CD4-positive, alpha-beta T cell treated with Interleukin-10 for 1 hour (primary cell): ENCODE results near the gene MYL6.
A peak's percentile ranks its signal among the peaks of the same experiment; 100 is the strongest.
"Not testable (repeated sequence)": the region's sequence is repeated elsewhere in the genome, so short reads cannot be mapped to it uniquely, and the experiment has no call there.

Experiments used
- DNase-seq: peaks from one replicate; pipeline ENCODE4 v3.0.0-alpha.2; 2020

Gene MYL6

DNA sequence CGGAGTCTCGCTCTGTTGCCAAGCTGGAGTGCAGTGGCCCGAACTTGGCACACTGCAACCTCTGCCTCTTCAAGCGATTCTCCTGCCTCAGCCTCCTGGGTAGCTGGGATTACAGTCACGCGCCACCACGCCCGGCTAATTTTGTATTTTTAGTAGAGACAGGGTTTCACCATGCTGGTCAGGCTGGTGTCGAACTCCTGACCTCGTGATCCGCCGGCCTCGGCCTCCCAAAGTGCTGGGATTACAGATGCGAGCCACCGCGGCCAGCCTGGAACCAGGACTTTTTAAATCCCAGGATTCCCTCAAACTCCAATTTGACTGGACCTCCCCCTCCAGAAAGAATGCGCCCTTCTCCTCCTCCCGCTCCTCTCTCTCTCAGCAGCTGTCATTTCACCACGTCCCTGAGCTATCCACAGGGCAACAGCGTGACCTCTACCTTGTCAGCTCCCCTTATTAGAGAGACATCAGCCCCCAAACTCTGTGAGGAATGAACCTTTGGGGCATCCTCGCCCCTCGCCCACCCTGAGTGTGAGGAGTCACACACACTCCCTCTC, 28.1 kb upstream of the MYL6 start:
- DNase-seq: no peak

DNA sequence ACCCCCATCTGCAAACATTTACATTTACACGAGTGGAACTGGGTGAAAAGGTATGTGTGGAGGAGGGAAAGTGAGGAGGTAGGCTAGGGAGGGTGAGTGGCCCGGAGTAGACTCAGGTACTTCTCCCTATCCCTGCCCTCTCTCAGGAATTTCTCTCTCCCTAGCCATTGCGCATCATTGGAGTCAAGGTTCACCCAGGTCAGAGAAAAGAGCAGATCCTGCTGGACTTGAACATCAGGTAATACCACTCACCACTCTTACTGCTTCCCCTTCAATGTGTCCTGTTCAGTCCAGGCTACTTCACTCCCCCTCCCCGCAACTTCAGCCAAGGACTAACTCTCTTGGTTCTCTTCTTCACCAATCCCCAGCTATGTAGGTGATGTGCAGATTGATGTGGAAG, 27.3 kb upstream of the MYL6 start:
- DNase-seq: no peak

DNA sequence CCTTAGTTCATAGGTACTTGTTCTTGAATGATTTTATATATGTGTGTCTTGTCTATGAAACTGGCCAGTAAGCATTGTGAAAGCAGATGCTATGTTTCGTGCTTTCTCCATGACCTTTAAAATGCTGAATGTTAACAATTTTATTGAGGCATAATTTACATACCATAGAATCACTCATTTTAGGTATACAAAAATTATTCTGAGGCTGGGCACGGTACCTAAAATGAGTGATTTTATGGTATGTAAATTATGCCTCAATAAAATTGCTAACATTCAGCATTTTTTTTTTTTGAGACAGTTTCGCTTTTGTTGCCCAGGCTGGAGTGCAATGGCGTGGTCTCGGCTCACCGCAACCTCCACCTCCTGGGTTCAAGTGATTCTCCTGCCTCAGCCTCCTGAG, 23.3 kb upstream of the MYL6 start:
- no peak for DNase-seq

DNA sequence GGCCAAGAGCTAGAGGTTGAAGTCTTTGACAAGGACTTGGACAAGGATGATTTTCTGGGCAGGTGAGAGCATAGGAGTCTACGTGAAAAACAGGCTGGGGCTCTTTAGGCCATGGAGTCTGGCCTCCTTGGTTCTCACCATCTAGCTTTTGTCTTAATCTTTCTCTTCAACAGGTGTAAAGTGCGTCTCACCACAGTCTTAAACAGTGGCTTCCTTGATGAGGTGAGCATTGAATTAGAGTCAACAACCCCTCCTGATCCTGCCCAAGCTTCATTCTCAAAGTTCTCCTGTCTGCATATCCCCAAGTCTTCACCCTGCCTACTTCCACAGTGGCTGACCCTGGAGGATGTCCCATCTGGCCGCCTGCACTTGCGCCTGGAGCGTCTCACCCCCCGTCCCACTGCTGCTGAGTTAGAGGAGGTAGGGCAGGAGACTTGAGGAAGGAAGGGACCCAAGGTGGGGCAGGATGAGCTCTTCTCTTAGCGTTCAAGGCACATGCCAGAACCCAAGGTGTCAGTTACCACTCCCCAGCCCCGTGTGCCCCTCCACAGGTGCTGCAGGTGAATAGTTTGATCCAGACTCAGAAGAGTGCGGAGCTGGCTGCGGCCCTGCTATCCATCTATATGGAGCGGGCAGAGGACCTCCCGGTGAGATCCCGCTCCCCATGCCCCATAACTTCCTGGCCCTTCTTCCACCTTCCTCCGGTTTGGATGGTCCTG, 20.1 kb upstream of the MYL6 start:
- DNase-seq: no peak

DNA sequence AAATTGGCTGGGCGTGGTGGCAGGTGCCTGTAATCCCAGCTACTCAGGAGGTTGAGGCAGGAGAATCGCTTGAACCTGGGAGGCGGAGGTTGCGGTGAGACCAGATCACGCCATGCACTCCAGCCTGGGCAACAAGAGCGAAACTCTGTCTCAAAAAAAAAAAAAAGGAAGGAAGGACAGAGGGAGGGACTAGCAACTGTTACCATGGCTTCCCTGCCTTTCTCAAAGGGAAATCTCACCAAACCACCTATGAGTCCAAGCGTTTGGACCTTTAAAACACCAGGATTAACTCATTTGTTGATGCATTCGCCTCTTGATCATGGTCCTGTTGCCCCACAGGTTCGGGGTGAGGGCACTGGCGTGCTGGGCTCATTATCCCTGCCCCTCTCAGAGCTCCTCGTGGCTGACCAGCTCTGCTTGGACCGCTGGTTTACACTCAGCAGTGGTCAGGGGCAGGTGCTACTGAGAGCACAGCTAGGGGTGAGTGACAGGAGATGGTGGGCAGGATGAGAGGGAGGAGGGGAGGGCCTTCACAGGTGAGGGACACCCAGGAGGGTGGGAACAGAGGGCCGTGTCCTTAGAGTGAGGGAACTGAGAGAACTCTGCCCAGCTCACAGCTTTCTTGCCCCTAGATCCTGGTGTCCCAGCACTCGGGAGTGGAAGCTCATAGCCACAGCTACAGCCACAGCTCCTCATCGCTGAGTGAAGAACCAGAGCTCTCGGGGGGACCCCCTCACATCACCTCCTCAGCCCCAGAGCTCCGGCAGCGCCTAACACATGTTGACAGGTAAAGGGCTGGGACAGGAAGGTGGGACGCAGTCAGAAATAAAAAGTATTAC, 16.0 kb upstream of the MYL6 start:
- no peak for DNase-seq

DNA sequence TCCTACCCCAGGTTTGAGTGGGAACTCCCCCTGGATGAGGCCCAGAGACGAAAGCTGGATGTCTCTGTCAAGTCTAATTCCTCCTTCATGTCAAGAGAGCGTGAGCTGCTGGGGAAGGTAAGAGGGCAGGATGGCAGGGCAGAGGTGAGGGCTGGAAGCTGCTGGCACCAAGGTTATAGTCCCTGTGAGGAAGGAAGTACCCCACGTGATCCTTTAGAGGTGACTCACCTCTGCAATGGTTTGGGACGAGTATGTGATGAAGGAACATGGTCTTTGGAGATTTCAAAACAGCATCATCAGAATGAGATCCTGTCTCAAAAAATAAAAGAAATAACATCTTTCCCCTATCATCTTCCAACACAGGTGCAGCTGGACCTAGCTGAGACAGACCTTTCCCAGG, 14.9 kb upstream of the MYL6 start:
- peak; percentile 26 for DNase-seq

DNA sequence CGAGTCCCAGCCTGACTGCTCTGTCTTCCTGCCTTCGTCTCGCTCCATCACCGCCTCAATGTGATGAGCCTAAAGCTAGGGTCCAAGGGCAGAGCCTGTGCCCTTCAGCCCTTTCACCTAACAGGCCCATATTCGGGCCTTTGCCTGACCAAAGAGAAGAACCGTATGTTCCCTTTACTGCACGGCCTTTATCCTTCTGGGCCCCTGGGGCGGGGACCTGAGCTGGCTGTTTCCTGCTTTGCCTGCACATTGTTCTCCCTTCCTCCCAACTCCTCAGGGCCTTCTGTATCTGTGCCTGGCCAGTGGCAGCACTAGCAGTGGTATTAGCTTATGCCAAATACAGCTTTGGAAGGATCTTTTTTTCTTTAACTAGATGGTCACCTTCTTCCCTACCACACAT, 14.3 kb upstream of the MYL6 start:
- DNase-seq: no peak

DNA sequence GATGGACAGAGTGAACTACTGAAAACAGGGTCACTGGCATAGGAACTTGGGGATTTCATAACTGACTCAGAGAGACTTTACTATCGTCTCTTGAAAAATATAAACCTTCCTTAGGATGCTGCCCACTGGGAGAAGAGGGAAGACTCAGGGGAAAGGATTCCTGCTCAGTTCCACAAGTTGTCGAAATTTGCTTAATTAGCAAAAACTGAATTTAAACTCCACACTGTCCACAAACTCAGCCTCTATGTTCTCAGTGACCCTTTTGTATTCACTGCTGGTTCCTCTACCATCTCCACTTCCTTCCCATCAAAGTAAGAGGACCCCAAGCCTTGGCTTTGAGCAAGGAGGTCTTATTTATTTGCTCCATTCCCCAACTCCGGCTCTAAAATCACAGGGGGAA, 12.9 kb upstream of the MYL6 start:
- no peak for DNase-seq

DNA sequence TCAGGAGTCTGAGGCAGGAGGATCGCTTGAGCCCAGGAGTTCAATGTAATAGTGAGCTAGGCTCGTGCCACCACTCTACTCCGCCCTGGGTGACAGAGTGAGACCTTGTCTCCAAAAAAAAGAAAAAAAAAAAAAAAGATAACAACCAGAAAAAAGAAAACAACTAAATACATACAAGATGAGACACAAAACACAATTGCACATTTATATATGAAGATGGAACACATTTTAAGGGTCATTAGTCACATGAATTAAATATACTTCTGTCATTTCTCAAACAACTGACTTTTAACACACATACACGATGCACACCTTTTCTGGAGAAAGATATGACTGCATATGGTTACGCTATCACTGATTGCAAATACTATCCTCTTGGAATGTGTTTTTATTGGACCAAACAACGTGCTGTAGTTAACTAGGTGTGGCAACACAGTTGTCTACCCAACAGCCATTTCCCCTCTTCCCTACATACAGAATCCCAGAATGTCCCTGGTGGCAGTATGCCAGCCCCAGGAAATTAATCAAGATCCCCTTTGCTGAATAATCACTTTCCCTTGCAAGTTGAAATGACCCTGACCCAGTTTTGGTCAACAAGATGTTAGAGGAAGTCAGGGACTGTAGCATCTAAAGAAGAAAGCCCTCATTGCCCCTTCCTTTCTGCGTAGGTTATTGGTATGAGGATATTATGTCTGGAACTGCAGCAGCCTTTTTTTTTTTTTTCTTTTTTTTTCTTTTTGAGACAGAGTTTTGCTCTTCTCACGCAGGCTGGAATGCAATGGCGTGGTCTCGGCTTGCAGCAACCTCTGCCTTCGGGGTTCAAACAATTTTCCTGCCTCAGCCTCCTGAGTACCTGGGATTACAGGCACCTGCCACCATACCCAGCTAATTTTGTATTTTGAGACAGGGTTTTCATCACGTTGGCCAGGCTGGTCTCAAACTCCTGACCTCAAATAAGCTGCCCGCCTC, 11.4 kb upstream of the MYL6 start:
- no peak for DNase-seq

DNA sequence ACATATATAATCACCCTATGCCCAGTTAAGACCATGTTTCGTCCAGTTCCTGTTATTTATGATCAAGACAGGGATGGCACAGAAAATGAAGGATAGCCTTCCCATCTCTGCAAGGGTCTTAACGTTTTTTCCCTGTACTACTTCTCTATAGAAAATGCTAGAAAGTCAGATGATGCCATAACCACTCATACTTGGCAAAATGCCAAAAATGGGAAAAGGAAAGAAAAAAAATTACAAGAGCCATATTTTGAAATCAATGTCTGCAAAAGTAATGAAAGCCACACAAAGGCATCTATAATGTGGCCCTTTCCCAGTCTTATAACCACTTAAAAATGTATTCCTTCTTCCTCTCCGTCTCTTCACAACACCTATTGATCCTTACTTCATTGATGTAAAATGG, 7.6 kb upstream of the MYL6 start:
- peak; percentile 29 for DNase-seq

DNA sequence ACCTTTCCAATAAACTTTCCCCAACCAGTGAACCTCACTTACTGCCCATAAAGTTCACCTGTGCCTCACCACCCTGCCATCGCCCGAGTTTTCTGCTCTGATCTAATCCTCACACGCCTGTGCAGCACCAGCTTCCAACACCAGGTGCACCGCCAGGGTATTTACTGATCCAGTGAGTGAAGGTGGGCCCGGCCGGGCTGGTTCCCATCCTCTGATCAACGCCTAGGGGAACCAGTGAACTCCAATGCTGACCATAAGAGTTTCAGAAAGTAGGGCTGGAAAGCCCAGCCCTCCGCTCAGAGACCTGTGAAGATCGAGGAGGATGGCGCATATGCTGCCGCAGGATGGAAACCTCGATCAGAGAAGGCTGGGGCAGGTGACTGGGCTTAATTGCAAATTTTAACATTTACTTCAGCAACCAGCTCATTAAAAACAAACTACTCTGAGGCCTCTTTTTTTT, 6.5 kb upstream of the MYL6 start:
- DNase-seq: peak; percentile 75

DNA sequence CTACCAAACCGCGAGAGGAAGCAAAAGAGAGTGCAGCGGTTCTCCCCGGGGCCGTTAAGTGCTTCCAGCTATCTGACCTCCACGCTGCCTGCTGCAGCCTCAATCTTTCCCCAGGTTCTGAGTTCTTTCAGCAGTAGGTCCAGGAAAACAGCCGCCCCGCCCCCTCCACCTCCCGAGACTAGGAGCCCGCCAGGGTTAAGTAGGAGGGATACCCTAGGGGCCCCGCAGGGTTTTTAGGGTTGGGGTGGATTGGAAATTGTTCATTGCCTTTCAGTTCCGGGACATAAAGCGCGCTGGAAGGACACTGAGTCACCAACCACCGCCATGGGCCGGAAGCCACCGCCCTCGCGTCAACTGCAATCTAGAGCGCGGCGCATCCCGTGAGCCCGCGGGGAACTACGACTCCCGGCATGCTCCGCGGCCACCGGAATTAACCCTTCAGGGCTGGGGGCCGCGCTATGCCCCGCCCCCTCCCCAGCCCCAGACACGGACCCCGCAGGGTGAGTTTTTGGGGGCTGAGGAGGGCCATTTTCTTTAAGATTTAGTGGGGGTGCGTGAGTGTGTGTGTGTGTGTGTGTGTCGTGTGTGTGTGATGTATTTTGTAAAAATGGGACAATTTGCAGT, 5.9 kb upstream of the MYL6 start, which contains the start of gene MYL6B:
MYL6B (plus strand) TSS at position 456 of the 624 bp plus-strand sequence. CDS start 1,332 bp downstream, outside the sequence.
- peak; percentile 91 for DNase-seq

DNA sequence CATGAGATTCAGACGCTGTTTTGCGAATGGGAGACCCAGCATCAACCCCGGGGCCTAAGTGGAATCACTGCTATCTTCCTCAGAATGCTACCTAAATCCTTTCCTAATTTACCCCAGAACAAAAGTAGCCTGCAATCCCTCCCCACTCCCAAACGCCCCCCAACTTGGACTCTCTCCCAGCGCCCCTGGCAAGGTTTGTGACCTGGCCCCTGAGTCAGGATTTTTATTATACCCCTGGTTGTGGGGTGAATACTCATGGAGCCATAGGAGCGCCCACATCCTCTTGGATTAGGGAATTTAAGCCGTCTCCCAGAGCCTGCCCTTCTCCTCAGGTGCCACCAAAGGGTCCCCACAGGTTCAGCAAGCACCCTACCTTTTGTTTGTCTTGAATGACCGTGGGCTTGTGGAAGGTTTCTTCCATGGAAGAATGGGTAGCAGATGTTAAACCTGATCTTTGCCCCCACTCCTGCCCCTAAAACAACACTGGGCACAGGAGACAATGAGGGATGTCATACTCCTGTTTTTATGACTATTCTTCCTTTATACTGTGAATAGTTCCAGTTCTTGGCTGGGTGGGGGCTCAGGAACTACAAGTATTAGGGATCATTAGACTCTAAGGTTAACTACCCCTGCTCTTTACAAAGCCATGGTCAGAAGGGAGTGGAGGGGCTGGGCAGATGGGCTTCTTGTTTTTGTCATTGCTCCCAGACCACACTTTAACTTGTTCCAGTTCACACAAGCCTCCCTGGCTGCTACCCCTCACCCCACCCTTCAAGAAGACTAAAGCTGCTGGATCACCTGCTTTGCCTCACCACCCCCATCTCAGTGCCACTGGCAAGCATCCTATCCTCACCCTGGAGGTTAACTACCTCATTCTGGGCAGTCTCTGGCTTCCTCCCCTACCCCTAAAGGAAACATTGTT, 5.1 kb upstream of the MYL6 start:
- DNase-seq: no peak

DNA sequence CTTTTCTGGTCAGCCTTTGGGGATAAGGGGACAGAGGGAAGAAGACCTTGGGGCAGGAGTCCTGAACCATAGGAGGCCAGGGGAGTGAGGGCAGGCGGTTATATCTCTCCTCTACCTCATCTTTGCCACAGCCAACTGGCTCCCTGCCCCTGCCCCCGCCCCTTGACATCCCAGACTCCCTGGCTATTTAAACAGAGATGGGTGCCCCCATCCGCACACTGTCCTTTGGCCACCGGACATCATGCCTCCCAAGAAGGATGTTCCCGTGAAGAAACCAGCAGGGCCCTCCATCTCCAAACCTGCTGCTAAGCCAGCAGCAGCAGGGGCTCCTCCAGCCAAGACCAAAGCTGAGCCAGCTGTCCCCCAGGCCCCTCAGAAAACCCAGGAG, 4.5 kb upstream of the MYL6 start:
- DNase-seq: no peak

DNA sequence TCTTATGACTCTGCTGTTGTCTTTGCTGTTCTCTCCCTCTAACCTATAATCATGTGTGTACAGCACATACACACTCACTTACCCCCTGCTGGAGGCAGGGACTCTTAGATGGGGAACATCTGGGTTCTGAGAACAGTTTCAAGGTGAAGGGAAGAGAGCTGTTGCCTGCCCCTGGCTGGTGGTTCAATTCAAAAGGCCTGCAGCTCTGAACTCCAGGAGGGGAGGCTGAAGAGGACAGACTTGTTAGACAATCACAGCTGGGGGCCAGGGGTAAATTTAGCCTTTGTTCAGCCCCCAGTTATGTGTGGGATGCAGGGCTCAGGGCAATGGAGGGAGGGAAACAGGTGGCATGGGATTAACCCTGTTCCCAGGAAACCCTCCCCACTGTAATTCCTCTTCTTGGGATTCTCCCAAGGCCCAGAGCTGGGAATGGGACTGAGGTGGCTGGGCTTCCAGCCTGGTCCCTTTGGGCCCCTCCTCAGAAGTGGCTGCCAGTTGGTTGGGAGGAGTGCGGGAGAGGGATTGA, 3.9 kb upstream of the MYL6 start:
- DNase-seq: no peak

DNA sequence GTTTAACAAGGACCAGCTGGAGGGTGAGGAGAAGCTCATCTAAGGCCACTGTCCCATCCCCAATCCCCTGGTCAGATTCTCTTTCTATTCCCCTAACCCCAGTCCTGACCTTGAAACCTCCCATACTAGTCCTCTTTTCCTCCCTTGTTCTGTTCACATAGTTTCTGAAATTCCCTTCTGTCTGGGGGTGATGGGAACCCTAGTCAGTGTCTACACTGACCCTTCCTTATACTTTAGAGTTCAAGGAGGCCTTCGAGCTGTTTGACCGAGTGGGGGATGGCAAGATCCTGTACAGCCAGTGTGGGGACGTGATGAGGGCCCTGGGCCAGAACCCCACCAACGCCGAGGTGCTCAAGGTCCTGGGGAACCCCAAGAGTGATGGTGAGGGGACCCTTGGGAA, 3.3 kb upstream of the MYL6 start:
- no peak for DNase-seq

DNA sequence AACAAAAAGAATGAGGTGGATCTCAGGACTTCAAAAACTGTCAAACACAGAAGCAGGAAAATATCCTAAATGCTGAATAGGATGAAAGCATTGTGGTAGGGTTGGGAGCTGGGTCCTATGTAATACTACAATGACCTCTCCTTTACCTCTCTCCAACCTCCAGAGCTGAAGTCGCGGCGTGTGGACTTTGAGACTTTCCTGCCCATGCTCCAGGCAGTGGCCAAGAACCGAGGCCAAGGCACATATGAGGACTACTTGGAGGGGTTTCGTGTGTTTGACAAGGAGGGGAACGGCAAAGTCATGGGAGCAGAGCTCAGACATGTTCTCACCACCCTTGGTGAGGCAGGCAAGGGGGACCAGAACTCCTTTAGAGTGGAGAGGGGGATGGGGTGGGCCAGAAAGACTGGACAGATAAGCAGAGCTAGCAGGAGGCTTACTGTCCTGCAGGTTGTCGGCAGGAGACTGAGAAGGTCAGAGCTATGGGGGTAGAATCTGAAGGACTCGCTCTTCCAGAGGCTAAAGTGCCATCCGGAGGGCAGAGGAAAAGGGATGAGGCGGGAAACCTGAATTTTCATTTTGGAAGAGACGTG, 2.8 kb upstream of the MYL6 start:
- no peak for DNase-seq

DNA sequence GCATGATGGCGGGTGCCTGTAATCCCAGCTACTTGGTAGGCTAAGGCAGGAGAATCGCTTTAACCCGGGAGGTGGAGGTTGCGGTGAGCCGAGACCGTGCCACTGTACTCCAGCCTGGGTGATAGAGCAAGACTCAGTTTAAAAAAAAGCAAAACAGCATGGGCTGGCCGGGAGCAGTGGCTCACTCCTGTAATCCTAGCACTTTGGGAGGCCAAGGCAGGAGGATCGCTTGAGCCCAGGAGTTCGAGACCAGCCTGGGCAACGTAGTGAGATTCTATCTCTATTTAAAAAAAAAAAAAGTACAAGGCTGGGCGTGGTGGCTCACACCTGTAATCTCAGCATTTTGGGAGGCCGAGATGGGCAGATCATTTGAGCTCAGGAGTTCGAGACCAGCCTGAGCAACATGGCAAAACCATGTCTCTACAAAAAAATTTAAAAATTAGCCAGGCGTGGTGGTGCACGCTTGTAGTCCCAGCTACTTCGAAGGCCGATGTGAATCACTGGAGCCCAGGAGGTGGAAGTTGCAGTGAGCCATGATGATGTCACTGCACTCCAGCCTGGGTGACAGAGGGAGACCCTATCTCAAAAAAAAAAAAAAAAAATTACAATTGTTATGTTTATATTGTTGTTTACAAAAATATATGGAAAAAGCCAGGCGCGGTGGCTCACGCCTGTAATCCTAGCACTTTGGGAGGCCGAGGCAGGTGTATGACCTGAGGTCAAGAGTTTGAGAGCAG, 1.5 kb upstream of the MYL6 start:
- not testable (repeated sequence) for DNase-seq

DNA sequence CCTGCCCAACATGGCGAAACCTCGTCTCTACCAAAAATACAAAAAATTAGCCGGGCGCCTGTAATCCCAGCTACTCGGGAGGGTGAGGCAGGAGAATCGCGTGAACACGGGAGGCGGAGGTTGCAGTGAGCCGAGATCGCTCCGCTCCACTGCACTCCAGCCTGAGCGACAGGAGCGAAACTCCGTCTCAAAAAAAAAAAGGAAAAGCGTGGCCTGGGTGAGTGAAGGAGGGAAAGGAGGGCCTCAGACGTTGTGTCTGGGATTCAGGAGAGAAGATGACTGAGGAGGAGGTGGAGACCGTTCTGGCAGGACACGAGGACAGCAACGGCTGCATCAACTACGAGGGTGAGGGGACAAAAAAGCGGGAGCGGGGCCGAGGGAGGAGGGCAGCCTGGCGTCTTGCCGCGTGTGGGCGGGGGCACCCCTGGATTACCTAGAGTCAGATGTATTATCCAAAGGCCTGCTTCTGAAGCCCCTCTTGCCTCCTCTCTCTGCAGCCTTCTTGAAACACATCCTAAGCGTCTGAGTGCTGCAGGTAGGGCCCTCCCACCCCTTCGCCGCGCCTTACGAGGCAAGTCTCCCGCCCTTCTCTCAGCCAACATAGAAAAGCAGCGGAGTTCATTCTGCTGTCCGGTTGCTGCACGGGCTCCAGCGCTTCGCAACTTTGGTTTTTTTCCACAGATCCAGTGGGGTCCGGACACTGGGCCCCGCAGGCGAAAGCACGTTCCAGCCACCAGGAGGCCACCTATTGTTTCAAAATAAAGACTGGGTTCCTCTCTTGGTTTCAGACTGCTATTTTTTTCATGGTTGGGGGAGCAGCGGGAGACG, 744 bp upstream of the MYL6 start:
- DNase-seq: peak; percentile 76
